Panc1 (cell line): ENCODE data around the gene EMILIN3.

Experiments
- POLR2AphosphoS5 ChIP-seq: IDR thresholded peaks from 2 replicates; pipeline ENCODE4 v1.6.1; 2012; ENCODE audit warnings: mild to moderate bottlenecking, low read depth, low read length, moderate library complexity
- REST ChIP-seq, 2 experiments: IDR thresholded peaks; 2 replicates each; pipeline ENCODE4 v1.6.1; 2011 to 2012; ENCODE audit warnings: low read depth in 2 of 2, control low read depth in 1 of 2, low read length in 1 of 2, mild to moderate bottlenecking in 1 of 2, moderate library complexity in 1 of 2; ENCODE audit not compliant: insufficient read depth in 1 of 2

GRCh38 chr20:41391587-41392001 is 25.0 kb upstream of the EMILIN3 start:
- no peak for TF ChIP-seq POLR2AphosphoS5
- TF ChIP-seq REST (IDR thresholded peaks at IDR 0.05; ENCODE audit: insufficient read depth in 1 of 2, low read depth in 2 of 2, low read length in 1 of 2), result no peak
